ENCODE data around the gene PMM2. TPM values are rescaled to one million over a fixed set of nuclear protein-coding genes. Genes with fewer than 3 reads are reported as not detected.

Gene PMM2
- total and polyA plus RNA-seq, 9 of the 15 experiments (the other 6 are each of a cell fraction or from before 2014, with no cell fraction given): 5.6 to 42.7 (median 25.9) TPM

DNA sequence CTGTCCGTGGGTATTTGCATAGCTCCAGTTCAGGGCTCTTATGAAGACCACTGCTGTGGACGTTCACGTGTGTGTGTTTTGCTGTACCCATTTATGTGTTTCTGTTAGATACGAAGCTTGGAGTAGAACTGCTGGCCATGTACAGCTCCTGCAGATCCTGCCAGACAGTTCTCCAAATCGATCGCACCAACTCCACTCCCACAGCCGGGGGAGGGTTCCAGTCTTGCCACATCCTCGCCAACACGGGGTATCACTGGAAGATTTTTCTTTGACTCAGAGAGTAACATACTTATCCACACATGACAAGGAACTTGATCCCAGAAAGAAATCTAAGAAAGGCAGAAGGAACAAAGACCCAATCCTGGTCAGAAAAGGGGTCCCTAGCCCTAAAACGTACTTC is 37.6 kb upstream of the PMM2 start (continued):
- TF ChIP-seq, protein P1, sequence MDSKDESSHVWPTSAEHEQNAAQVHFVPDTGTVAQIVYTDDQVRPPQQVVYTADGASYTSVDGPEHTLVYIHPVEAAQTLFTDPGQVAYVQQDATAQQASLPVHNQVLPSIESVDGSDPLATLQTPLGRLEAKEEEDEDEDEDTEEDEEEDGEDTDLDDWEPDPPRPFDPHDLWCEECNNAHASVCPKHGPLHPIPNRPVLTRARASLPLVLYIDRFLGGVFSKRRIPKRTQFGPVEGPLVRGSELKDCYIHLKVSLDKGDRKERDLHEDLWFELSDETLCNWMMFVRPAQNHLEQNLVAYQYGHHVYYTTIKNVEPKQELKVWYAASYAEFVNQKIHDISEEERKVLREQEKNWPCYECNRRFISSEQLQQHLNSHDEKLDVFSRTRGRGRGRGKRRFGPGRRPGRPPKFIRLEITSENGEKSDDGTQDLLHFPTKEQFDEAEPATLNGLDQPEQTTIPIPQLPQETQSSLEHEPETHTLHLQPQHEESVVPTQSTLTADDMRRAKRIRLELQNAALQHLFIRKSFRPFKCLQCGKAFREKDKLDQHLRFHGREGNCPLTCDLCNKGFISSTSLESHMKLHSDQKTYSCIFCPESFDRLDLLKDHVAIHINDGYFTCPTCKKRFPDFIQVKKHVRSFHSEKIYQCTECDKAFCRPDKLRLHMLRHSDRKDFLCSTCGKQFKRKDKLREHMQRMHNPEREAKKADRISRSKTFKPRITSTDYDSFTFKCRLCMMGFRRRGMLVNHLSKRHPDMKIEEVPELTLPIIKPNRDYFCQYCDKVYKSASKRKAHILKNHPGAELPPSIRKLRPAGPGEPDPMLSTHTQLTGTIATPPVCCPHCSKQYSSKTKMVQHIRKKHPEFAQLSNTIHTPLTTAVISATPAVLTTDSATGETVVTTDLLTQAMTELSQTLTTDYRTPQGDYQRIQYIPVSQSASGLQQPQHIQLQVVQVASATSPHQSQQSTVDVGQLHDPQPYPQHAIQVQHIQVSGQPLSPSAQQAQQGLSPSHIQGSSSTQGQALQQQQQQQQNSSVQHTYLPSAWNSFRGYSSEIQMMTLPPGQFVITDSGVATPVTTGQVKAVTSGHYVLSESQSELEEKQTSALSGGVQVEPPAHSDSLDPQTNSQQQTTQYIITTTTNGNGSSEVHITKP (IDR thresholded peaks at IDR 0.05; ENCODE audit: partially characterized antibody): peak; percentile 20

DNA sequence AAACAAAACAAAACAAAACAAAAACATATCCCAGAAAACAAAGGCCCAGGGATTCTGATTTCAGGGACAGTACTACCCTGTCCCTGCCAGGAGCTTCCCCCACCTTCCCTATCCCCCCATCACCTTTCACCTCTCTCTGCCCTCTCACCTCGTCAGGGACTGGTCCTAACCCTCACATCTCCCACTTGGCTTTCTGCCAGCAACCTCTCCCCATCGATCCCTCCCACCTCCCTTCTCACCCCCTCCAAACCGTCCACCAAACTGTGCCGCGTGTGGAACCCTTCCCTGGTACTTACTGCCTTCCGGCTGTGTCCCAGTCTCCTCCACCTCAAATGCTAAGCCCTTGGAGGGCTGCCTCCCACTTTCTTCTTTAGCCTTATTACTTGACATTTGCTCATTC is 36.6 kb upstream of the PMM2 start:
- in situ Hi-C loops (cut with MboI) (no loop called here), intact Hi-C loops (cut with micrococcal nuclease) (no loop called here)
- CTCF ChIA-PET (ENCODE audit: low intra/inter-chr PET ratio): no interaction called here
- Histone ChIP-seq H3K79me2 (ENCODE audit: control insufficient read depth, insufficient read depth, low read length) (no peaks in the 10 kb centered on the region), H3K9me3 (replicated peaks; ENCODE audit: control insufficient read depth, insufficient read depth, low read depth, low read length) (no peaks in the 10 kb centered on the region), H3K27me3 (ENCODE audit: control insufficient read depth in 2 of 2, insufficient read depth in 2 of 2, low read length in 2 of 2) (peaks cover 32 to 65% of the 10 kb centered on the region in 2 experiments), H3K4me2 (ENCODE audit: insufficient read depth, low read length) (no peak overlapping the region), H4K20me1 (replicated peaks; ENCODE audit: control insufficient read depth, insufficient read depth, low read length) (peaks cover 9% of the 10 kb centered on the region), H3K4me3 (no peak overlapping the region), H3K9me1 (ENCODE audit: control insufficient read depth, insufficient read depth, low read length) (no peaks in the 10 kb centered on the region), H3K4me1 (replicated peaks in 1 of 2; ENCODE audit: control insufficient read depth in 2 of 2, insufficient read depth in 2 of 2, low read length in 2 of 2) (no peaks in the 10 kb centered on the region), H2AFZ (ENCODE audit: low read depth, low read length) (no peak overlapping the region), H3K36me3 (ENCODE audit: control insufficient read depth, insufficient read depth, low read length) (no peaks in the 10 kb centered on the region), H3K9ac (ENCODE audit: insufficient read depth in 1 of 2, low read depth in 2 of 2, low read length in 2 of 2) (no peak overlapping the region), H3K27ac (ENCODE audit: extremely low read depth, low read depth, low read length) (no peak overlapping the region)
- WGBS (ENCODE audit: insufficient coverage, low coverage, missing lambda C conversion rate): 24% methylated on average over 6 of the region's 6 CpGs
- TF ChIP-seq NFIC (IDR thresholded peaks at IDR 0.05) (peak; percentile 76), ZNF766 (CRISPR knock-in tag; conservative IDR thresholded peaks at IDR 0.05) (no peak)
- ATAC-seq (no peak), DNase-seq (ENCODE audit: extremely low read depth in 1 of 4, low spot score in 3 of 4) (no peak), FAIRE-seq (no peak)
- BruUV-seq (replicated peaks): no TSS peak
- POLR2A ChIA-PET: no interaction called here

All from K562 (cell line).